Measurements from ENCODE around the gene CHN2.

CHN2 gene

GRCh38 chr7:29304756-29305155 lies 110.2 kb downstream of the CHN2 start:
- DNase-seq, result no peak

DNA sequence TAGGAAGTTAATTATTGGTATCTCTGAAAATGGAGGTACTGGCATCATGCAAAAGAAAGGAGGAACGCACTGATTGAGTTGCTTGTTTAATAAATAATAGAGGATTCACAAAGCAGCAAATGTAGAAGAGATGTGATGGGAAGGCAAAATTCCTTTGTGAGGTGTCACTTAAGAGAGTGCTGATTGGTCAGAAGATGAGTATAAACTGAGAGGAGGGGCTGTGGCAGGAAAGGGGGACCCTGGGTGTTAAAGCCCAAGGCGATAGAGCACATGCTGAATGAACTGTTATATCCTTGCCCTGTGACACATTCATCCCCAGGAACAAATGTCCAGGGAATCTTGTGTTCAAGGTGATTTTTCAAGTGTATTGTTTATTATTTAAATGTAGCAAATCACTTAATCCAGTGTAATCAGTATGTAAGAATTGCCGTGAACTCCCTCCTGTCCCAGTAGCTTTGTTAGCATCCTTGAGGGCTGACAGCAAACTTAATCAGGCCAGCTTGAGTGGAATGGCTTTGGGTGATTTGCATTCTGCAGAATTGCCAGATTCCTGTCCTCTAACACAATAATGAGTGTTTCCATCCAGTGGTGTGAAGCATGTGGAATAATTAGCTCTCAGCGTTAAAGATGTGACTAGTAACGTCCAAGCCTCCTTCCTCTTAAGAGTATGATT lies 111.9 kb downstream of the CHN2 start:
- no peak for DNase-seq

DNA sequence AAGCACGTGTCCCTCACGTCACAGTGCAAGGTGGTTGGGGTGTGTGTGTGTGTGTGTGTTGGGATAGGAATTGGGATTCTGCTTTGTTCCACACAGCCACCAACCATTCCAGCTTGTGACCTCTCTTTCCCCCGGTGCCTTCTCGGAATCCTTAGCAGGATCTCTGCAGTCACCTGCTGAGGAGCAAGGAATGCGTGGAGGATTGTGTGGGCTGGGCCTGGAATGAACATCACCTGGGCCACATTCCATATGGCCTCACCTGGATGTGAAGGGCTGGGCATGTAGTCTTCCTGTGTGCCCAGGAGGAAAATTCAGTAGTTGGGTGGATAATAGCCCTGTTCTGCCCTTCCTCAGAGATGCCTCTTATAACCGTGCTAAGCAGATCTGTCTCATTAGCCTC lies 113.8 kb downstream of the CHN2 start:
- no peak for DNase-seq

- no peak for DNase-seq
Measured at GRCh38 chr7:29309041-29309854, 114.7 kb downstream of the CHN2 start.

DNA sequence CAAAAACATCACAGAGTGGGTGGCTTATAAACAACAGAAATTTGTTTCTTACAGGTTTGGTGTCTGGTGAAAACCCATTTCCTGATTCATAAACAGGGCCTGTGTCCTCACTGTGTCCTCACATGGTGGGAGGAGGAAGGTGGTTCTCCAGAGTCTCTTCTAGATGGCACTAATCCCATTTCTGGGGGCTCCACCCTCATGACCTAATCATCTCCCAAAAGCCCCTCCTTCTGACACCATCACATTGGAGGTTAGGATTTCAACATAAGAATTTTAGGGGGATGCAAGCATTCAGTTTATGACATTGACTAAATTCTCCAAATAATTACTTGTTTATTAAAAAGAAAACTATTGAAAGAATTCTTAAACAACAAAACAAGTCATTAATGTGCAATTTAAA lies 116.0 kb downstream of the CHN2 start:
- DNase-seq, result no peak

DNA sequence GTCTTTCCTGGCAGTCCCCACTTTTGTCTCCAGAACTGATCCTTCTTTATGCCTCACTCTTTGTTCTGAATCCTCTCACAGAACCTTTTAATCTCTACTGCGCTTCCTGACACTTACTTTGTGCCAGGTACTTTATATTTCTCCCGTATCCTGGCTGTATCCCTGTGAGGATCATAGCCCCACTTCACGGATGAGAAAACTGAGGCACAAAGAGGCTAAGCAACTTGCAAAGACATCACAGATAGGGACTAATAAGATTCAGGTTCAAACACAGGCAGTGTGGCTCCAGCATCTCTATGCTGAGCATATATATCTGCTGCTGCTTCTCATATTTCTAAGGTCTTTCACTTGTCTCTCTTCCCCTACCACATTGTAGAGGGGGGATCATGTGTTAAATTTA lies 116.7 kb downstream of the CHN2 start:
- DNase-seq, result no peak

- no peak for DNase-seq
Measured at GRCh38 chr7:29314148-29314547, 119.6 kb downstream of the CHN2 start.

DNA sequence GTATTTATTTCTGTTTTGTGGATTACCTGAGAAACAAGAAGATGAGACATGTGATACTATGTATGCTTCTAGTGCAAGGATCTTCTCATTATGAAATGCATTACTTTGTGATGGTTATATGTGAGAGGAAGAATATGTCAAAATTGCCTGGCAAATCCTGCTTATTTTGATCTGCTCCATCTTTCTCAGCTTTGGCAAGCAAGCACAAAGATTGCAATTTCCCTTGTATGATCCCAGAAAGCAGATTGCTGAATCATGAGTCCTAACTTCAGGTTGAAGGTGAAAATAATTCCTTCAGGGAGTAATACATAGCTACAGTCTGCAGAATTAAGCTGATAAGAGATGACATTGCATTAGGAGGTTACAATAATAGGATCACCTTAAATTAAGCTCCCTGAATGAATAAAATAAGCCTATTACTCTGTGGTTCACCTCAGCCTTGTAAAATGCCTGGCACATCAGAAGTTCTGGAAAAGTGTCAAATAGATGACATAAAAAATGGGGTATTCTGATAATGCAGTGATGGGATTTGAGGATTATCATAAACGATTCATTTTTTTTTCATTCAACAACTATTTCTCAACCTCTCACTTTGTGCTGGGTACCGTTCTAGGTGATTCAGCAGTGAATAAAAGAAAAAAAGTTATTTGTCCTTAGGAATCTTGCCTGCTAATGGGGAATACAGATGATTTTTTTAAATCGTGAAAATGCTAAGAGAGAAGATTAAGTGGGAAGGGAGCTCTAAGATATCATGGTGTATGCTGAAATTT lies 120.7 kb downstream of the CHN2 start:
- DNase-seq, result no peak

- DNase-seq, result no peak
Measured at GRCh38 chr7:29315892-29316270, 121.3 kb downstream of the CHN2 start.

DNA sequence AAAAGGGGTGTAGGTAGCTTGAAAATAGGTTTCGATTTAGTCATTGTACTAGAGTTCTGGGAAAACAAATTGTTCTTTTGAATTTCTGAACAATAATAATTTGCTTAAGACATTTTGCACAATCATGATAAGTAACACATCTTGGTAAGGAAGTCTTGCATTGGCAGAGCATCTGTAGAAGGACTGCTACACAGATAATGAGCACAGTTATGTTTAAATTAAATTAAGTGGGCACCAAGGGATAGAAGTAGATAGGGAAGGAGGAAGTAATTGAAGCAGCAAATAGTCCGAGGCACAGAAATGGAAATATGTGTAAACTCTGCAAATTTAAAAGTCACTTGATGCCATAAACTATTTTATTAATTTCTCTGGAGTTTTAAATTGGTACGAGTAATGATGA lies 122.4 kb downstream of the CHN2 start:
- DNase-seq, result no peak

GRCh38 chr7:29318853-29319718 lies 124.5 kb downstream of the CHN2 start:
- peak in 7 of 56 donors; percentile 10 to 62 (median 22) for DNase-seq

- DNase-seq, result peak in 48 of 56 donors; percentile 19 to 87 (median 64)
Measured at GRCh38 chr7:29319719-29320521, 125.3 kb downstream of the CHN2 start.

DNA sequence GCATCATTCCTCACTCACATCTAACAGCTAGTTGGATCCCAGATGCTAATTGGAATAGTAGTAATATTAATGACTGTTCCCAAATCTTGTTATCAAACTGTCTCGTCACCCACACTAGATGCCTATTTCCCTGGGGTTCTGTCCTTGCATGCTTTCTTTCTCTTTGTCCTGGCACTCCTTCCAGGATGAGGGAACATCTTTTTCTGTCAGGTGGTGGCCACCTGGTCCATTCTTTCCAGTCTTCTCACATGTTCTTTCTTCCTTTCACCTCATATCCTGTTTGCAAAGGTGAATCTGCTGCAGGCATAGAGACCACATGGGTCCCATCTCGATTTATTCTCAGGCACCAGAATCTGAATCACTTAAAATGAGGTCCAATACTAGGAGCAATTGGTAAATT lies 126.0 kb downstream of the CHN2 start:
- no peak for DNase-seq

- no peak for DNase-seq
Measured at GRCh38 chr7:29322023-29322712, 127.6 kb downstream of the CHN2 start.

DNA sequence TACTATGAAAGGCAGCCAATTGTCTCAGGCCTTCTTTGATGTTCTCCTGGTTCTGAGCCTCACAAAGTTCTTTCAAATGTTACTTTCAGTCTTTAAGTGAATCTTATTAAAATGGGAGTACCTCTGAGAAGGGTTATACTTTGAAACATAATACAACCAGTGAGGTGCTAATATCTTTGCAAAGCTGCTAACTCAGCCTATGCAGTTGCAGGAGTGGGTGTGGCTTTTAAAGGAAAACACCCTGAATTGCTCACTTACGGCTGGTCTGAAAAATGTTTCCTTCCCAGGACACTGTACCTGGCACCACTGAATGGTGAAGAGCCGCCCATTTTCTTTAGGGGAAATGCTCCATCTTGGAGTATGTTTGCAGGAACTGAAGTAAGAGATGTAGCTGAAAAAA lies 130.9 kb downstream of the CHN2 start:
- DNase-seq, result no peak

- DNase-seq, result no peak
Measured at GRCh38 chr7:29326864-29327263, 132.3 kb downstream of the CHN2 start.

DNA sequence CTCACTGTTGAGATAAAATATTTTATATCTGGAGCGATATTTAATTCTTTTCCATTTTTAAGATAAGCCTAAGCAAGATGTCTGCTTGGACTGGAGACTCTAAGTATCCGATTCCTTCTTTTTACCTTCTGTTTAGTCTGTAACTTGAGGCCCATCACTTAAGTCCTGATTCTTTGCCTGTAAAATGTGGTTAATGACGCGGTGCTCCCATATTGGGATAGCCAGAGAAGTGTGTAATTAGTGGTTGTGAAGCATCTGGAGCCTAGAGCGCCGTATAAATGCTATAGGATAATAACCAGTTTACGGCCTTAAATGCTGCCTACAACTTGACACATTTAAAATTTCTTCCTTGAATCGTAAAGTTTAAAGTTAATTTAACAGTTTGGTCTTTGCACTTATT lies 132.9 kb downstream of the CHN2 start:
- no peak for DNase-seq

DNA sequence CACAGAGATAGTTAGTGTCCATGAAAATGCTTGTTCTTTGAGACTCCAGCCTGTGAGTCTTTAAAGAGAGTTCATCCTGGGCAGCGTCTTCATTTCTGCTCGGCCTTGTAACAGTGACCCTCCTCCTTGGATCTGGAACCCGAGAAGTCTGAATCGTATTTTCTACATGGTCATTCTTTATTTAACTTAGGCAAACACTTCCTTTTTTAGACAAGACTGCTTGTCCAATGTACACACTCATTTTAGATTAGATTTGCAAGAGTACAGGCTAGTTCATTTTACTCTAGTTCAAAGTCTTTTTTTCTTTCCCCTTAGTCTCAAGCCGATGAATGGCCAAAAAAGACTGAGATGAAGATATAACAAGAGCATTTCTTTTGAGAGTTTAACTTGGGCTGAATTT lies 133.5 kb downstream of the CHN2 start:
- no peak for DNase-seq

- DNase-seq, result no peak
Measured at GRCh38 chr7:29328811-29329210, 134.2 kb downstream of the CHN2 start.

DNA sequence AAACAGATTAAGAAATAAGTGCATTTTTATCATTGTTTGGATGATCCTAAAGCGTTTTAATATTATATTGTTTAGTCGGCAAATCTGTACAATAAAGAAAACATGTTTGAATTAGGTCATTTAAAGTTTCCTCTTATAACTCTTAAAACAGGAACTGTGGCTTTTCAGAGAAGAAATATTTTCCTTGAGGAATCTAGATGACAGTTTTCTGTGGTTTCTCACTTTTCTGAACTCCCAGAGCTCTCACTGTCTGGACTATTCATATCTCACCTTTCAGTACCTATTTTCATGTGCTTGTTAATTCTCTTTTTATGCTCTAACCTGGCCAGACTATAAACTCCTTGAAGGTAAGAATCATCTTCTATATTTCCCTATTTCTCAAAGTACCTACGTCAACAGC lies 135.1 kb downstream of the CHN2 start:
- no peak for DNase-seq
